ENCODE data around the gene CAB39L. TPM values are rescaled to one million over a fixed set of nuclear protein-coding genes. Genes with fewer than 3 reads are reported as not detected.

CAB39L gene
- total RNA-seq, 1 donor from 2014 or later: 11.4 TPM

GRCh38 chr13:49403996-49404702 is 39.7 kb downstream of the CAB39L start:
- peaks cover 10% of the 10 kb centered on the region for H3K4me1 Mint-ChIP-seq (ENCODE audit: unreplicated experiment)
- H3K27me3 Mint-ChIP-seq: no peaks in the 10 kb centered on the region
- no peak for DNase-seq (ENCODE audit: extremely low spot score, unreplicated experiment)
- H3K9me3 Mint-ChIP-seq: peaks cover 11% of the 10 kb centered on the region
- no peak for TF ChIP-seq CTCF (conservative IDR thresholded peaks at IDR 0.05)
- H3K36me3 Mint-ChIP-seq: peaks cover 4% of the 10 kb centered on the region
- no peak overlapping the region for H3K4me3 Mint-ChIP-seq
- H3K27ac Mint-ChIP-seq: no peak overlapping the region

GRCh38 chr13:49400755-49401659 is 42.9 kb downstream of the CAB39L start:
- Mint-ChIP-seq H3K27ac (peak overlapping the region; percentile 96), H3K36me3 (peaks cover 4% of the 10 kb centered on the region), H3K4me3 (peak overlapping the region; percentile 79), H3K27me3 (no peaks in the 10 kb centered on the region), H3K4me1 (ENCODE audit: unreplicated experiment) (peaks cover 10% of the 10 kb centered on the region), H3K9me3 (peaks cover 11% of the 10 kb centered on the region)
- DNase-seq (ENCODE audit: extremely low spot score, unreplicated experiment): no peak
- no peak for TF ChIP-seq CTCF (conservative IDR thresholded peaks at IDR 0.05)

GRCh38 chr13:49399801-49400472 is 43.9 kb downstream of the CAB39L start:
- H3K9me3 Mint-ChIP-seq: peaks cover 3% of the 10 kb centered on the region
- peak overlapping the region; percentile 96 for H3K27ac Mint-ChIP-seq
- H3K4me1 Mint-ChIP-seq (ENCODE audit: unreplicated experiment): peaks cover 10% of the 10 kb centered on the region
- peaks cover 3% of the 10 kb centered on the region for H3K36me3 Mint-ChIP-seq
- peak overlapping the region; percentile 80 for H3K4me3 Mint-ChIP-seq
- TF ChIP-seq CTCF (conservative IDR thresholded peaks at IDR 0.05): no peak
- no peaks in the 10 kb centered on the region for H3K27me3 Mint-ChIP-seq
- no peak for DNase-seq (ENCODE audit: extremely low spot score, unreplicated experiment)

DNA sequence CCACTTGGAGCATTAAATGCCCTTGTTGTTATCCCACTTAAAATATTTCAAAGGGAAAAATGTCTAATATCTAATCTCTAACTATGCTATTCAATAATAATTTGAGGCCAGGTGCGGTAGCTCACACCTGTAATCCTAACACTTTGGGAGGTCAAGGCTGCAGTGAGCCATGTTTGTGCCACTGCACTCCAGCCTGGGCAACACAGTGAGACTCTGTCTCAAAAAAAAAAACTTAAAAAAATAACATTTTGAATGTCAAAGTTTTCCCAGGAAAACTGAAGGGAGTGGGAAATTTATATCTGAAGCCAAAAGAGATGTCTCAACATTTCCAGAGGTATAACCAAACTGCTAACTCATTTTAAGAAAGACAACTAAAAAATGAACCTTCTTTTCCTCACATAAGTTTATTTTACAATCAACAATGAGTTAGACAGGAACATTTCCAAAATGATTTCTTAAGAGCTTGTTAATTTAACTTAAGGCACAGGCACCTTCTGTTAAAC is 47.9 kb downstream of the CAB39L start:
- H3K4me3 Mint-ChIP-seq: no peak overlapping the region

More for the DNA sequence above, 47.9 kb downstream of the CAB39L start:
- Mint-ChIP-seq H3K9me3 (no peaks in the 10 kb centered on the region), H3K4me1 (ENCODE audit: unreplicated experiment) (peaks cover 3% of the 10 kb centered on the region), H3K27me3 (no peaks in the 10 kb centered on the region), H3K27ac (no peak overlapping the region), H3K36me3 (no peaks in the 10 kb centered on the region)
- DNase-seq (ENCODE audit: extremely low spot score, unreplicated experiment): no peak
- no peak for TF ChIP-seq CTCF (conservative IDR thresholded peaks at IDR 0.05)
